ENCODE results near the gene MIEF2. TPM values are rescaled to one million over a fixed set of nuclear protein-coding genes. Genes with fewer than 3 reads are reported as not detected.

Gene MIEF2
- total RNA-seq, 1 donor from 2014 or later: 22.2 TPM

DNA sequence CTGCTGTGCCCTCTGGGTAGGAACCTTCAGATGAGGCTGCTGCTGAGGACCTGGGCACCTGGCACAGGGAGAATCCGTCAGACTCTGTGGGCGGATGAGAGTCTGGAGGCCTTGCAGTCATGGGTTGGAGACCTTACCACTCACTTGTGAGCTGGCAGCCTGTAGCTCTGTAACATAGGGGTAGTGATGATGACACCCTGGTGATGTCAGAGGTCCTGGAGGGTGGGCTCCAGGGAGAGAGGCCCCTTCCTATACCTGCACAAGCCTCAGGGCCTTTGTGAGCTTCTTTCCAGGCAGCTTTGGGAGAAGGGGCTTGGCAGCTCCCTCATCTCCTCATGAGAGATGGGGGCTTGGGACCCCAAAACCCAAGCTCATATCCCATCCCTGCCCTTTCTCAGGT, 1.6 kb downstream of the MIEF2 start:
- Mint-ChIP-seq H3K27ac (peak overlapping the region; percentile 41), H3K36me3 (ENCODE audit: insufficient read depth) (peaks cover 5% of the 10 kb centered on the region), H3K4me3 (ENCODE audit: low read depth) (peak overlapping the region; percentile 80), H3K27me3 (no peaks in the 10 kb centered on the region), H3K4me1 (ENCODE audit: low read depth) (peaks cover 16% of the 10 kb centered on the region), H3K9me3 (ENCODE audit: low read depth) (no peaks in the 10 kb centered on the region)
- TF ChIP-seq, protein P1, sequence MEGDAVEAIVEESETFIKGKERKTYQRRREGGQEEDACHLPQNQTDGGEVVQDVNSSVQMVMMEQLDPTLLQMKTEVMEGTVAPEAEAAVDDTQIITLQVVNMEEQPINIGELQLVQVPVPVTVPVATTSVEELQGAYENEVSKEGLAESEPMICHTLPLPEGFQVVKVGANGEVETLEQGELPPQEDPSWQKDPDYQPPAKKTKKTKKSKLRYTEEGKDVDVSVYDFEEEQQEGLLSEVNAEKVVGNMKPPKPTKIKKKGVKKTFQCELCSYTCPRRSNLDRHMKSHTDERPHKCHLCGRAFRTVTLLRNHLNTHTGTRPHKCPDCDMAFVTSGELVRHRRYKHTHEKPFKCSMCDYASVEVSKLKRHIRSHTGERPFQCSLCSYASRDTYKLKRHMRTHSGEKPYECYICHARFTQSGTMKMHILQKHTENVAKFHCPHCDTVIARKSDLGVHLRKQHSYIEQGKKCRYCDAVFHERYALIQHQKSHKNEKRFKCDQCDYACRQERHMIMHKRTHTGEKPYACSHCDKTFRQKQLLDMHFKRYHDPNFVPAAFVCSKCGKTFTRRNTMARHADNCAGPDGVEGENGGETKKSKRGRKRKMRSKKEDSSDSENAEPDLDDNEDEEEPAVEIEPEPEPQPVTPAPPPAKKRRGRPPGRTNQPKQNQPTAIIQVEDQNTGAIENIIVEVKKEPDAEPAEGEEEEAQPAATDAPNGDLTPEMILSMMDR (IDR thresholded peaks at IDR 0.05; ENCODE audit: unreplicated experiment): no peak
- DNase-seq (ENCODE audit: low spot score, unreplicated experiment): no peak

DNA sequence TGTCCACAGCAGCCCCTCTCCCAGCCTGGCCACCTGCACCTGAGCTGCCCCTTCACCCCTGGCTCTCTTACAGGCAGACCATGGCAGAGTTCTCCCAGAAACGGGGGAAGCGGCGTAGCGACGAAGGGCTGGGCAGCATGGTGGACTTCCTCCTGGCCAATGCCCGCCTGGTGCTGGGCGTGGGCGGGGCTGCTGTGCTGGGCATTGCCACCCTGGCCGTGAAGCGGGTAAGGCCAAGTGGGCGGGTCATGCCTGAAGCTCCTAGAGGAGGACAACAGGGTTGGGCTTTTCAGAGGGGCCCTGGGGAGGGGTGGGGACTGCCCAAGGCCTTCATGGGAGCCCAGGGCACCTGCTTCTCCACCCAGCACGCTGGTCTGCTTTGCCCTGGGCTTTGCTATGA, 2.2 kb downstream of the MIEF2 start:
- no peaks in the 10 kb centered on the region for H3K9me3 Mint-ChIP-seq (ENCODE audit: low read depth)

DNA sequence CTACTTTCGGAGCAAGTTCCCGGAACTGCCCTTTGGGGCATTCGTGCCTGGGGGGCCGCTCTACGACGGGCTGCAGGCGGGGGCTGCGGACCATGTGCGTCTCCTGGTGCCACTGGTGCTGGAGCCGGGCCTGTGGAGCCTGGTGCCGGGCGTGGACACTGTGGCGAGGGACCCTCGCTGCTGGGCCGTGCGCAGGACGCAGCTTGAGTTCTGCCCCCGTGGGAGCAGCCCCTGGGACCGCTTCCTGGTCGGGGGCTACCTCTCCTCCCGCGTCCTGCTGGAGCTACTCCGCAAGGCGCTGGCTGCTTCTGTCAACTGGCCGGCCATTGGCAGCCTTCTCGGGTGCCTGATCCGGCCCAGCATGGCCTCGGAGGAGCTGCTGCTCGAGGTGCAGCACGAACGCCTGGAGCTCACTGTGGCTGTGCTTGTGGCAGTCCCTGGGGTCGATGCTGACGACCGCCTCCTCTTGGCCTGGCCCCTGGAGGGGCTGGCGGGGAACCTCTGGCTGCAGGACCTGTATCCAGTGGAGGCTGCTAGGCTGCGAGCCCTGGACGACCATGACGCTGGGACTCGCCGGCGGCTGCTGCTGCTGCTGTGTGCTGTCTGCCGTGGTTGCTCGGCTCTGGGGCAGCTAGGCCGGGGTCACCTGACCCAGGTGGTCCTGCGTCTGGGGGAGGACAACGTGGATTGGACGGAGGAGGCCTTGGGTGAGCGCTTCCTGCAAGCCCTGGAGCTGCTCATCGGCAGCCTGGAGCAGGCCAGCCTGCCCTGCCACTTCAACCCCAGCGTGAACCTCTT, 3.6 kb downstream of the MIEF2 start:
- Mint-ChIP-seq H3K4me3 (ENCODE audit: low read depth) (no peak overlapping the region), H3K4me1 (ENCODE audit: low read depth) (peaks cover 12% of the 10 kb centered on the region), H3K27me3 (no peaks in the 10 kb centered on the region), H3K9me3 (ENCODE audit: low read depth) (no peaks in the 10 kb centered on the region), H3K27ac (no peak overlapping the region), H3K36me3 (ENCODE audit: insufficient read depth) (peaks cover 5% of the 10 kb centered on the region)
- no peak for DNase-seq (ENCODE audit: low spot score, unreplicated experiment)
- TF ChIP-seq, protein P1 (IDR thresholded peaks at IDR 0.05; ENCODE audit: unreplicated experiment): no peak

More for the DNA sequence above, 2.2 kb downstream of the MIEF2 start:
- peaks cover 12% of the 10 kb centered on the region for H3K4me1 Mint-ChIP-seq (ENCODE audit: low read depth)
- TF ChIP-seq, protein P1 (IDR thresholded peaks at IDR 0.05; ENCODE audit: unreplicated experiment): no peak
- H3K27me3 Mint-ChIP-seq: no peaks in the 10 kb centered on the region
- no peak overlapping the region for H3K27ac Mint-ChIP-seq
- H3K4me3 Mint-ChIP-seq (ENCODE audit: low read depth): no peak overlapping the region
- peaks cover 5% of the 10 kb centered on the region for H3K36me3 Mint-ChIP-seq (ENCODE audit: insufficient read depth)
- no peak for DNase-seq (ENCODE audit: low spot score, unreplicated experiment)

DNA sequence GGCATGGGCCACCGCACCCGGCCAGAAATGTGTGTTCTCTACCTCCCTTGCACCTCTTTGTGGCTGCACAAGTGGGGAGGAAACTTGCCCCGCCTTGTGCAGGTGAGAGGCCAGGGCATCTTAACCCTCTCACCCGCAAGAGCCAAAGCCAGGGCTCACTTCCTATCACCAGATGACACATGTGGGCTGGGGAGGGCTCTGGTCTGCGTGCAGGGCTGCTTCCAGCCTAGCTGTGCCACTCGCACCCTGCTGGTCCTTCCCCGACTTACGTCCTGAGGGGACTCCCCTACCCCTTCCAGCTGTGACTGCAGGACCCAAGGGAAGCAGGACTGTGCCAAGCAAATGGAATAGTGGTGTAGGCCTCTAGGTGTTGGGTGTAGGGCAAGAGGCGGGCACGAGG, 6.9 kb downstream of the MIEF2 start:
- no peak for DNase-seq (ENCODE audit: low spot score, unreplicated experiment)
- peaks cover 5% of the 10 kb centered on the region for H3K36me3 Mint-ChIP-seq (ENCODE audit: insufficient read depth)
- H3K4me3 Mint-ChIP-seq (ENCODE audit: low read depth): no peak overlapping the region
- no peaks in the 10 kb centered on the region for H3K27me3 Mint-ChIP-seq
- H3K27ac Mint-ChIP-seq: no peak overlapping the region
- peaks cover 6% of the 10 kb centered on the region for H3K4me1 Mint-ChIP-seq (ENCODE audit: low read depth)
- H3K9me3 Mint-ChIP-seq (ENCODE audit: low read depth): no peaks in the 10 kb centered on the region
- TF ChIP-seq, protein P1 (IDR thresholded peaks at IDR 0.05; ENCODE audit: unreplicated experiment): no peak

DNA sequence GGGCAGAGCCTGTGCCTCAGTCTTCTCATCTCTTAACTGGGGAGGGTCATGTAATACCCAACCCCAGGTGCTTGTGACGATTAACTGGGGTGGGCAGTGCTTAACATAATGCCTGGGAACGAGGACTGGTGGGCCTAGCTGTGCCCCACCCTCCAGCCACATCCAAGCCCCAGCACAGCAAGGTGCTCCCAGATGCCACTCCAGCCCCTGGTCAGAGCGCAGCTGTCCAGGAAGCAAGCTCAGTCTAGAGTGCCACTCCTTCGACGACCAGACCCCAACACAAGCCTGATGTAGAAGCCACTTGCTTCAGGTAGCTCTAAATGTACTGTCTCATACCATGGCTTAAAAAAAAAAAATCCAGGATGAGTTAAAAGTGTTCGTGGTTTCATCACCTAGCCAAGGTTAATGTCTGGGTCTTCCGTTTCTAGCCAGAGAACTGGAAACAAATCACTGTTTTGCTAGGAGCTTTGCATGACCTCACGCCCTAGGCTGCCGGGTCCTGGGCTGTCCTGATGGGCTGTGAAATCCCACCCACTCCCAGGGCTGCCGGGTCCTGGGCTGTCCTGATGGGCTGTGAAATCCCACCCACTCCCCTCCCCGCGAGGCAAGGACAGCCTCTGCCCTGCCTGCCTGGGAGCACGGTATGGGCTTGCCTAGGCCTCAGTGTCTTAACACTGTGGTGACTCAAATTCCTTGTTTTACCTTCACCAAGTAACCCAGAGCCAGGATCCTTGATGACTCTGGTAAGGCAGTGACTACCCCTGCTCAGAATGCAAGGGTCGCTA, 7.7 kb downstream of the MIEF2 start:
- H3K4me3 Mint-ChIP-seq (ENCODE audit: low read depth): no peak overlapping the region
- no peak for DNase-seq (ENCODE audit: low spot score, unreplicated experiment)
- TF ChIP-seq, protein P1 (IDR thresholded peaks at IDR 0.05; ENCODE audit: unreplicated experiment): no peak

More for the DNA sequence above, 7.7 kb downstream of the MIEF2 start:
- Mint-ChIP-seq H3K4me1 (ENCODE audit: low read depth) (peaks cover 6% of the 10 kb centered on the region), H3K27me3 (no peaks in the 10 kb centered on the region), H3K27ac (peak overlapping the region; percentile 76), H3K9me3 (ENCODE audit: low read depth) (no peaks in the 10 kb centered on the region), H3K36me3 (ENCODE audit: insufficient read depth) (peaks cover 5% of the 10 kb centered on the region)

Measured in progenitor cell of endocrine pancreas (in vitro differentiated cells).